OCI-LY7 (cell line): ENCODE data around the gene FBXW10.
"Not testable (repeated sequence)": the region's sequence is repeated elsewhere in the genome, so short reads cannot be mapped to it uniquely, and the experiment has no call there.

ENCODE experiments used
- CTCF ChIP-seq: fragments of 200-600 bp; sonication (generic); conservative IDR thresholded peaks from 2 replicates; pipeline ENCODE4 v1.5.1; 2014; ENCODE audit warnings: mild to moderate bottlenecking, antibody characterized with exemption, low read length, moderate library complexity, mixed read lengths
- EZH2phosphoT487 ChIP-seq: fragments of 200-600 bp; sonication (generic); IDR thresholded peaks from 2 replicates; pipeline ENCODE4 v1.6.1; 2018; ENCODE audit warnings: low read depth, borderline replicate concordance, mild to moderate bottlenecking, mixed run types, antibody characterized with exemption, low read length, moderate library complexity, mixed read lengths

DNA sequence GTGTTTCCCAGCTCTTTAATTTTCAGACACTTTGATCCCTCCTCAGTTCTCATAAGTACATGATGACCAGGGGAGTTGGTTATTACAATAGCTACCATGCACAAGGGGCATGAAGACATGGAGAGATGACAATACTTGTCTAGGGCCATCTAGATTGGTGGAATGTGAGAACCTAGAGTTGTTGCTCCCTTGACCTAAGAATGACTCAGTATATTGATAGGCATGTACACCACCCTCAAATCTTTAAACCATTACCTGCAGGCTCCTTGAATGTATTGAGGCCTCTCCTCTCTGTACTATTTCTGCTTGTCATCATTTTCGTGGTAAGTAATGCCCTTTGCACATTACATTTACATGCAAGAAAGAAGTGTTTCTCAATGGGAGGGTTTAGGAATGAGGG is 20.3 kb upstream of the FBXW10 start:
- not testable (repeated sequence) for TF ChIP-seq CTCF, EZH2phosphoT487
